Stimulated activated memory B cell treated with anti-CD40 and anti-IgM and Interleukin-4, amounts not matched to agents 10 μg/mL and 1 μg/mL and 100 μg/mL, for 72 hours (primary cell): ENCODE data around the gene MTCP1.
A peak's percentile ranks its signal among the peaks of the same experiment; 100 is the strongest.

ENCODE experiments used
- ATAC-seq: fragments of 150-1000 bp; cut with Tn5 transposase; 2 replicates; pipeline ENCODE4 v1.10.0; 2021
- H3K27ac Mint-ChIP-seq: one replicate; pipeline ENCODE4 v1.8.0; 2022; ENCODE audit warnings: mild to moderate bottlenecking, mixed read lengths
- H3K27me3 Mint-ChIP-seq: one replicate; pipeline ENCODE4 v1.8.0; 2022; ENCODE audit warnings: mixed read lengths
- H3K36me3 Mint-ChIP-seq: one replicate; pipeline ENCODE4 v1.8.0; 2022; ENCODE audit warnings: mixed read lengths
- H3K4me1 Mint-ChIP-seq: one replicate; pipeline ENCODE4 v1.8.0; 2022; ENCODE audit warnings: mixed read lengths
- H3K4me3 Mint-ChIP-seq: one replicate; pipeline ENCODE4 v1.8.0; 2022; ENCODE audit warnings: mild to moderate bottlenecking, moderate library complexity, mixed read lengths
- H3K9me3 Mint-ChIP-seq: one replicate; pipeline ENCODE4 v1.8.0; 2022; ENCODE audit warnings: mixed read lengths

MTCP1 gene

GRCh38 chrX:155065035-155065734 is 5.8 kb downstream of the MTCP1 start:
- no peak overlapping the region for H3K27ac Mint-ChIP-seq
- no peak for ATAC-seq
- peaks cover 12% of the 10 kb centered on the region for H3K4me1 Mint-ChIP-seq
- H3K9me3 Mint-ChIP-seq, result no peaks in the 10 kb centered on the region
- H3K27me3 Mint-ChIP-seq, result no peaks in the 10 kb centered on the region
- no peak overlapping the region for H3K4me3 Mint-ChIP-seq
- no peaks in the 10 kb centered on the region for H3K36me3 Mint-ChIP-seq

- H3K27me3 Mint-ChIP-seq, result no peaks in the 10 kb centered on the region
- H3K4me3 Mint-ChIP-seq, result no peak overlapping the region
- no peak for ATAC-seq
- H3K36me3 Mint-ChIP-seq, result no peaks in the 10 kb centered on the region
- no peaks in the 10 kb centered on the region for H3K4me1 Mint-ChIP-seq
- no peak overlapping the region for H3K27ac Mint-ChIP-seq
- no peaks in the 10 kb centered on the region for H3K9me3 Mint-ChIP-seq
Observed at GRCh38 chrX:155061760-155062159, 9.2 kb downstream of the MTCP1 start.

GRCh38 chrX:155056877-155057792 is 13.8 kb downstream of the MTCP1 start:
- Mint-ChIP-seq H3K4me3 (peak overlapping the region; percentile 51), H3K27ac (no peak overlapping the region), H3K27me3 (no peaks in the 10 kb centered on the region), H3K9me3 (no peaks in the 10 kb centered on the region), H3K4me1 (no peaks in the 10 kb centered on the region), H3K36me3 (peaks cover 10% of the 10 kb centered on the region)
- no peak for ATAC-seq

- Mint-ChIP-seq H3K27me3 (no peaks in the 10 kb centered on the region), H3K9me3 (no peaks in the 10 kb centered on the region), H3K4me3 (no peak overlapping the region), H3K36me3 (peaks cover 10% of the 10 kb centered on the region), H3K4me1 (no peaks in the 10 kb centered on the region), H3K27ac (no peak overlapping the region)
- no peak for ATAC-seq
Observed at GRCh38 chrX:155056471-155056870, 14.5 kb downstream of the MTCP1 start.

- Mint-ChIP-seq H3K27me3 (no peaks in the 10 kb centered on the region), H3K27ac (no peak overlapping the region), H3K4me3 (no peak overlapping the region), H3K36me3 (peaks cover 10% of the 10 kb centered on the region), H3K9me3 (no peaks in the 10 kb centered on the region), H3K4me1 (no peaks in the 10 kb centered on the region)
- no peak for ATAC-seq
Observed at GRCh38 chrX:155055494-155055893, 15.4 kb downstream of the MTCP1 start.

GRCh38 chrX:155054255-155054654 is 16.7 kb downstream of the MTCP1 start:
- no peak overlapping the region for H3K4me3 Mint-ChIP-seq
- no peak overlapping the region for H3K27ac Mint-ChIP-seq
- no peaks in the 10 kb centered on the region for H3K9me3 Mint-ChIP-seq
- no peaks in the 10 kb centered on the region for H3K4me1 Mint-ChIP-seq
- ATAC-seq, result no peak
- no peaks in the 10 kb centered on the region for H3K27me3 Mint-ChIP-seq
- H3K36me3 Mint-ChIP-seq, result peaks cover 10% of the 10 kb centered on the region

- H3K27ac Mint-ChIP-seq, result peak overlapping the region; percentile 48
- H3K4me3 Mint-ChIP-seq, result no peak overlapping the region
- ATAC-seq, result no peak
- no peaks in the 10 kb centered on the region for H3K4me1 Mint-ChIP-seq
- H3K36me3 Mint-ChIP-seq, result peaks cover 10% of the 10 kb centered on the region
- H3K27me3 Mint-ChIP-seq, result no peaks in the 10 kb centered on the region
- no peaks in the 10 kb centered on the region for H3K9me3 Mint-ChIP-seq
Observed at GRCh38 chrX:155053656-155054055, 17.3 kb downstream of the MTCP1 start.

- peak overlapping the region; percentile 48 for H3K27ac Mint-ChIP-seq
- no peaks in the 10 kb centered on the region for H3K4me1 Mint-ChIP-seq
- no peaks in the 10 kb centered on the region for H3K27me3 Mint-ChIP-seq
- H3K36me3 Mint-ChIP-seq, result peaks cover 10% of the 10 kb centered on the region
- no peaks in the 10 kb centered on the region for H3K9me3 Mint-ChIP-seq
- no peak for ATAC-seq
- H3K4me3 Mint-ChIP-seq, result no peak overlapping the region
Observed at GRCh38 chrX:155052738-155053498, 18.0 kb downstream of the MTCP1 start.

GRCh38 chrX:155048977-155049619 is 21.8 kb downstream of the MTCP1 start:
- no peaks in the 10 kb centered on the region for H3K27me3 Mint-ChIP-seq
- H3K4me3 Mint-ChIP-seq, result no peak overlapping the region
- peaks cover 27% of the 10 kb centered on the region for H3K36me3 Mint-ChIP-seq
- no peak for ATAC-seq
- no peaks in the 10 kb centered on the region for H3K9me3 Mint-ChIP-seq
- peaks cover 4% of the 10 kb centered on the region for H3K4me1 Mint-ChIP-seq
- no peak overlapping the region for H3K27ac Mint-ChIP-seq

GRCh38 chrX:155046811-155047528 is 24.0 kb downstream of the MTCP1 start:
- Mint-ChIP-seq H3K4me1 (peaks cover 6% of the 10 kb centered on the region), H3K9me3 (no peaks in the 10 kb centered on the region), H3K27me3 (no peaks in the 10 kb centered on the region), H3K27ac (no peak overlapping the region), H3K4me3 (no peak overlapping the region), H3K36me3 (peaks cover 19% of the 10 kb centered on the region)
- ATAC-seq, result no peak

GRCh38 chrX:155046129-155046810 is 24.7 kb downstream of the MTCP1 start:
- H3K36me3 Mint-ChIP-seq, result peaks cover 19% of the 10 kb centered on the region
- no peaks in the 10 kb centered on the region for H3K9me3 Mint-ChIP-seq
- no peaks in the 10 kb centered on the region for H3K27me3 Mint-ChIP-seq
- peaks cover 6% of the 10 kb centered on the region for H3K4me1 Mint-ChIP-seq
- H3K27ac Mint-ChIP-seq, result no peak overlapping the region
- no peak overlapping the region for H3K4me3 Mint-ChIP-seq
- ATAC-seq, result no peak

- peaks cover 14% of the 10 kb centered on the region for H3K4me1 Mint-ChIP-seq
- peaks cover 34% of the 10 kb centered on the region for H3K36me3 Mint-ChIP-seq
- no peaks in the 10 kb centered on the region for H3K27me3 Mint-ChIP-seq
- no peak overlapping the region for H3K4me3 Mint-ChIP-seq
- H3K9me3 Mint-ChIP-seq, result no peaks in the 10 kb centered on the region
- H3K27ac Mint-ChIP-seq, result no peak overlapping the region
- ATAC-seq, result no peak
Observed at GRCh38 chrX:155035688-155036087, 35.2 kb downstream of the MTCP1 start.

- Mint-ChIP-seq H3K27ac (peak overlapping the region; percentile 30), H3K27me3 (no peaks in the 10 kb centered on the region), H3K9me3 (no peaks in the 10 kb centered on the region), H3K4me3 (no peak overlapping the region), H3K36me3 (peaks cover 16% of the 10 kb centered on the region), H3K4me1 (peaks cover 16% of the 10 kb centered on the region)
- no peak for ATAC-seq
Observed at GRCh38 chrX:155031657-155032056, 39.3 kb downstream of the MTCP1 start.

- Mint-ChIP-seq H3K4me3 (no peak overlapping the region), H3K27ac (peak overlapping the region; percentile 90), H3K9me3 (no peaks in the 10 kb centered on the region), H3K4me1 (peaks cover 16% of the 10 kb centered on the region), H3K36me3 (no peaks in the 10 kb centered on the region), H3K27me3 (no peaks in the 10 kb centered on the region)
- ATAC-seq, result no peak
Observed at GRCh38 chrX:155028877-155029291, 42.1 kb downstream of the MTCP1 start.
